Activated CD8-positive, alpha-beta T cell treated with anti-CD3 and anti-CD28 coated beads, Interleukin-2, amount 10 ng/mL, durations not matched to agents 7 days and 5 days (primary cell): ENCODE measurements around the gene RING1. TPM values are rescaled to one million over a fixed set of nuclear protein-coding genes. Genes with fewer than 3 reads are reported as not detected.

ENCODE experiments used
- ATAC-seq: fragments of 150-1000 bp; cut with Tn5 transposase; one replicate; pipeline ENCODE4 v1.10.0; 2021; ENCODE audit warnings: moderate library complexity
- CTCF ChIA-PET: fragments of 350-600 bp; sonication (Branson Sonifier 250); formaldehyde crosslinking; loops from one replicate; lab custom pipeline; 2021; ENCODE audit warnings: antibody characterized with exemption; lab: Charles Lee
- POLR2A ChIA-PET: fragments of 350-600 bp; sonication (Branson Sonifier 250); formaldehyde crosslinking; loops from one replicate; lab custom pipeline; 2021; ENCODE audit warnings: antibody characterized with exemption; lab: Charles Lee
- DNase-seq: peaks from one replicate; pipeline ENCODE4 v3.0.0-alpha.2; 2020
- H3K27ac Mint-ChIP-seq: one replicate; pipeline ENCODE4 v1.8.0; 2021; ENCODE audit warnings: mild to moderate bottlenecking, mixed read lengths
- H3K27me3 Mint-ChIP-seq: one replicate; pipeline ENCODE4 v1.8.0; 2021; ENCODE audit warnings: low read depth, mixed read lengths
- H3K36me3 Mint-ChIP-seq: one replicate; pipeline ENCODE4 v1.8.0; 2021; ENCODE audit warnings: low read depth, mixed read lengths
- H3K4me1 Mint-ChIP-seq: one replicate; pipeline ENCODE4 v1.8.0; 2021; ENCODE audit warnings: low read depth, mixed read lengths
- H3K4me3 Mint-ChIP-seq: one replicate; pipeline ENCODE4 v1.8.0; 2021; ENCODE audit warnings: mild to moderate bottlenecking, mixed read lengths
- H3K9me3 Mint-ChIP-seq: one replicate; pipeline ENCODE4 v1.8.0; 2022; ENCODE audit warnings: mixed read lengths; ENCODE audit not compliant: insufficient read depth
- microRNA-seq: library from miRNA; unstranded; fragments of <30 nt; microRNA quantifications from one replicate; pipeline ENCODE4 v1.2.0, GENCODE V29; 2022
- total RNA-seq, 2 experiments: library from RNA; stranded (reverse); gene quantifications; one replicate each; pipeline ENCODE4 v1.2.3, GENCODE V29; 2021

The RING1 gene
- total RNA-seq, 2 experiments from 2014 or later = 39.8 to 44.6 TPM

DNA sequence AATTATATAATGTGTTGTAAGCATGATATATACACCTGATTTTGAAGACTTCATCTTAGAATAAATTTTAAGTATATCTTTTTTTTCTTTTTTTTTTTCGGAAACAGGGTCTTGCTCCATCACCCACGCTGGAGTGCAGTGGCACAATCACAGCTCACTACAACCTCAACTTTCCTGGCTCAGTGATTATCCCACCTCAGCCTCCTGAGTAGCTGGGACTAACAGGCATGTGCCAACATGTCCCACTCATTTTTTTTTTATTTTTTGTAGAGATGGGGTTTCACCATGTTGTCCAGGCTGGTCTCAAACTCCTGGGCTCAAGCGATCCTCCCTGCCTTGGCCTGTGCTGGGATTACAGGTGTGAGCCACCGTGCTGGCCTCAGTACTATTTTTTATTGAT is 46.3 kb downstream of the RING1 start:
- H3K9me3 Mint-ChIP-seq = no peaks in the 10 kb centered on the region
- DNase-seq = no peak
- H3K4me1 Mint-ChIP-seq = peaks cover 25% of the 10 kb centered on the region
- no peak overlapping the region for H3K4me3 Mint-ChIP-seq
- H3K36me3 Mint-ChIP-seq = peaks cover 46% of the 10 kb centered on the region
- POLR2A ChIA-PET = interaction anchor here (0.6 to 0.7 kb wide), 2 partner anchors 17 to 22 kb away, joined by 3 to 4 read pairs; partner anchors contain the start of genes B3GALT4, RPS18 and VPS52
- CTCF ChIA-PET = interaction anchor here (0.6 to 1.4 kb wide), 8 partner anchors 15 to 130 kb away, joined by 3 to 5 read pairs (median 3); partner anchors contain the start of gene RING1
- no peaks in the 10 kb centered on the region for H3K27me3 Mint-ChIP-seq
- no peak overlapping the region for H3K27ac Mint-ChIP-seq
- ATAC-seq = no peak

DNA sequence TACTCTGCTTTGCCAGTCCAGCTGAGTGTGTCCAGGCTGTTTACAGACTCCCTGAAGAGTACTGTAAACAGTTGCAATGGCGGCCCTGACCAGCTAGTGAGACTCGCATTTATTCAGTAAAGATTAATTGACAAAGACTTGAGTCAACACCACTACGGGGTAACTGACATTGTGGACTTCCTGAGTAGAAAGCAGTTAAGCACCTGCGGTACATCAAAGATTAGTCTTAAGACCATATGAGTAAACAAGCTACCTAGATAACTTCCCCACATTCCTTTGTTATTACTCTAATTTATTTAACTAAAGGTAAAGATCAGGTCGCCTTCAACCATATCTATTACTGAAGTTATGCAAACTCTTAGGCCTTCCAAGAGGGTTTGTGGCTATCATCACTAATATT is 50.7 kb downstream of the RING1 start:
- DNase-seq (no peak), ATAC-seq (no peak)
- H3K9me3 Mint-ChIP-seq = no peaks in the 10 kb centered on the region
- no peaks in the 10 kb centered on the region for H3K27me3 Mint-ChIP-seq
- CTCF ChIA-PET = interaction anchor here (2.5 kb wide), 1 partner anchor 10 kb away, joined by 14 read pairs; no protein-coding TSS in a partner anchor
- POLR2A ChIA-PET = interaction anchor here (0.6 kb wide), 1 partner anchor 158 kb away, joined by 3 read pairs; no protein-coding TSS in a partner anchor
- peaks cover 3% of the 10 kb centered on the region for H3K4me1 Mint-ChIP-seq
- no peak overlapping the region for H3K27ac Mint-ChIP-seq
- H3K4me3 Mint-ChIP-seq = no peak overlapping the region
- H3K36me3 Mint-ChIP-seq = peaks cover 45% of the 10 kb centered on the region

Small RNA genes lying within 50 kb of the gene (microRNA-seq; reads per million reads assigned to microRNA genes)
- 5.7 reads per million, percentile 7 among the genes with 10 or more reads in this experiment for gene MIR219A1

Other genes with a start within 250 kb of the RING1 start
- 100 to 1,000 TPM; 299 to 313 TPM for gene BRD2, start 239.9 kb upstream of the RING1 start, total RNA-seq
- gene HLA-DOA, start 198.9 kb upstream of the RING1 start, total RNA-seq = 1 to 10 TPM; 3.3 to 4.2 TPM
- 10 to 100 TPM; 39.1 to 40.0 TPM for gene HLA-DPA1, start 134.9 kb upstream of the RING1 start, total RNA-seq
- gene HLA-DPB1, start 132.5 kb upstream of the RING1 start, total RNA-seq = 10 to 100 TPM; 21.0 to 22.8 TPM
- under 1 TPM; 0.71 to 0.83 TPM for gene COL11A2, start 16.0 kb upstream of the RING1 start, total RNA-seq
- gene RXRB, start 7.8 kb upstream of the RING1 start, total RNA-seq = 10 to 100 TPM; 33.5 to 34.5 TPM
- 10 to 100 TPM; 45.6 to 50.8 TPM for gene SLC39A7, start 7.6 kb upstream of the RING1 start, total RNA-seq
- gene HSD17B8, start 3.8 kb upstream of the RING1 start, total RNA-seq = 10 to 100 TPM; 13.9 to 14.1 TPM
- 10 to 100 TPM; 59.3 to 59.5 TPM for gene VPS52, start 63.4 kb downstream of the RING1 start, total RNA-seq
- gene RPS18, start 63.6 kb downstream of the RING1 start, total RNA-seq = 1,000 to 10,000 TPM; 2,792 to 2,813 TPM
- gene B3GALT4, start 68.6 kb downstream of the RING1 start, total RNA-seq = 10 to 100 TPM; 12.2 to 12.8 TPM
- gene WDR46, start 80.7 kb downstream of the RING1 start, total RNA-seq = 10 to 100 TPM; 66.7 to 68.9 TPM
- gene PFDN6, start 81.1 kb downstream of the RING1 start, total RNA-seq = 10 to 100 TPM; 72.0 to 78.4 TPM
- gene RGL2, start 90.4 kb downstream of the RING1 start, total RNA-seq = 10 to 100 TPM; 50.8 to 58.2 TPM
- 100 to 1,000 TPM; 245 to 252 TPM for gene TAPBP, start 105.6 kb downstream of the RING1 start, total RNA-seq
- 10 to 100 TPM; 10.7 to 11.1 TPM for gene ZBTB22, start 109.2 kb downstream of the RING1 start, total RNA-seq
- gene DAXX, start 114.5 kb downstream of the RING1 start, total RNA-seq = 100 to 1,000 TPM; 112 to 114 TPM
- 100 to 1,000 TPM; 175 to 180 TPM for gene KIFC1, start 183.3 kb downstream of the RING1 start, total RNA-seq
- 10 to 100 TPM; 35.9 to 36.5 TPM for gene PHF1, start 202.5 kb downstream of the RING1 start, total RNA-seq
- 100 to 1,000 TPM; 179 to 187 TPM for gene CUTA, start 209.6 kb downstream of the RING1 start, total RNA-seq
- gene SYNGAP1, start 211.6 kb downstream of the RING1 start, total RNA-seq = 10 to 100 TPM; 42.0 to 48.2 TPM
- gene ZBTB9, start 246.1 kb downstream of the RING1 start, total RNA-seq = 1 to 10 TPM; 7.3 to 9.0 TPM